Stimulated activated CD8-positive, alpha-beta memory T cell treated with anti-CD3 and anti-CD28 coated beads, Interleukin-4, amount 100 ng/mL, for 1 hour (primary cell): Measurements from ENCODE around the gene MATN1.

Experiments
- DNase-seq, 2 donors: peaks; one replicate each; pipeline ENCODE4 v3.0.0-alpha.2; 2020; ENCODE audit warnings: low read depth in 2 of 2, low spot score in 1 of 2

Gene MATN1

GRCh38 chr1:30745834-30746208, 22.4 kb upstream of the MATN1 start:
- no peak for DNase-seq

DNA sequence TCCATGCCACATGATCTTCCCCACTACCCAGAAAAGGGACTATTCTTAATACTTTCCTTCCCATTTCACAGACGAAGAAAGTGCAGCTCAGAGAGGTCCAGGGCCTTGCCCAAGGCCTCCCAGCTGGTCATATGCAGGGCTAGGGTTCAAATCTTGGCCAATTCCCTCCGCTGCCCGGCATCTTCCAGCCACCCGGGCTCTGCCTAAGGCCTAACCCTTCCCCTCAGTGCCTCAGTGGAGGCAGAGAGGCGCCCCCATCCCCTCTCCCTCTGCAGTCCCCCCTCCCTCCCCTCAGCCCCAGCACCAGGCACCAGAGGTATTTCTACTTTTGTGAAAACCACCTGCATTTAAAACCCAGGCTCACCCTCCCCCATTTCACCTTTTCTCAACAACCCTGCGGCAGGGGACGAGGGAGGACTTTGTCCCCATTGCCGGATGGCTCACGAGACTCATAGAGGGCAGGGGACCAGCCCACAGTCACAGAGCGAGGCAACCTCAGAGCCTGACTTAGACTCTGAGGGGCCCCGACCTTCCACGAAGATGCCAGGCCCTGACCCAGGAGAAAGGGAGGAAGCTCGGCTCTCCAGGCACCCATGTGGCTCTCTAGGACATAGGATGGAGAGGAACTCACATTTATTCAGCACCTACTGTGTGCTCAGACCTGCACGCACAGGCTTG, 21.9 kb upstream of the MATN1 start:
- DNase-seq = no peak

DNA sequence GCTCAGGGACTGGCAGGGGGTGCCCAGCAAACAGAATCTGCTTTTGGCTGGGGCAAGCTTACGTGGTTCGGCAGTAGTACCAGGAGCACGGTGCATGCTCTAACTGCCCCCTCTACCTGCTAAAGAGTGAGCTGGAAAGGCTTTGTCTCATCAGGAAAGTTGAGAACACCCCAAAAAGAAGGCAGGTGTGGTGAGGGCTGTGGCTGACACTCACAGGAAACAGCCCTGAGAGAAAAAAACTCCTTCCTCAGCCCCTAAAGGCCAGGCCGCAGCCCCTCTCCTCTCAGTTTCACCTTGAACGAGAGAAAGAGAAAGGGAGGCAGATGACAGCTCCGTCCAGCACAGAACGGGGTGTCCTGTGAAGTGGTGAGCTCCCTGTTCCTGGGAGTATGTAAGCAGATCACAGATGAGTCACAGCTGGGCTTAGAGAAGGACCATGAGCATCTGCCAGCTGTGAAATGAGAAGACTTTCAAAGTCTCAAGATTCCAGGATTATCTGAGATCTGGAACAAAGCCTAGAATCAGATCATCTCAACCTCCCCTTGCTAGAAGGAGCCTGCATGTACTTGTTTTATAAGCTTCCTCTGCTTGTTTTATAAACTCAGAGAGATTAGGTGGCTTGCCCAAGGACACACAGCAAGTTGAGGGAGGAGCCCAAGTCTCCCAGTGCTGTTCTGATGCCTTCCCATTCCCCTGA, 20.8 kb upstream of the MATN1 start:
- DNase-seq = no peak

DNA sequence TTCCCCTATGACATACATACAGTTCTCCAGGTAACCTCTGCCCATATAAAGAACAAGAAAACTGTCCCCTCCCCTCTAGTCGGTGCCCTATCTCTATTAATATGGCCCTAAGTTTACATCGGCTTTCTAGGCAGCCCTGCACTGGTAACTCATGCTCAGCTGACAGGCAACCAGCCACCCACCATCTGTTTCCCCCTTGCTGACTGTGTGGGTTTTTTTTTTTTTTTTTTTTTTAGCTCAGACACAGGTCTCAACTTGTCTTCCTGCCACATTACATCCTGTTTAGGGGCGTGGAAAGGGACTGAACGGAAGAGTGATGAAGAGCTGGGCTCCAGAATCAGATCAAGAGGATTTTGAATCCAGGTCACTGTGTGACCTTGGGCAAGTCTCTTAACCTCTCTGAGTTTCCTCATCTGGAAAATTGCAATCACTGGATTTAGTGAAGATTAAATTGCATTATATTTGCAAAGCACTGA, 20.2 kb upstream of the MATN1 start:
- peak in 1 of 2 donors; percentile 43 for DNase-seq

DNA sequence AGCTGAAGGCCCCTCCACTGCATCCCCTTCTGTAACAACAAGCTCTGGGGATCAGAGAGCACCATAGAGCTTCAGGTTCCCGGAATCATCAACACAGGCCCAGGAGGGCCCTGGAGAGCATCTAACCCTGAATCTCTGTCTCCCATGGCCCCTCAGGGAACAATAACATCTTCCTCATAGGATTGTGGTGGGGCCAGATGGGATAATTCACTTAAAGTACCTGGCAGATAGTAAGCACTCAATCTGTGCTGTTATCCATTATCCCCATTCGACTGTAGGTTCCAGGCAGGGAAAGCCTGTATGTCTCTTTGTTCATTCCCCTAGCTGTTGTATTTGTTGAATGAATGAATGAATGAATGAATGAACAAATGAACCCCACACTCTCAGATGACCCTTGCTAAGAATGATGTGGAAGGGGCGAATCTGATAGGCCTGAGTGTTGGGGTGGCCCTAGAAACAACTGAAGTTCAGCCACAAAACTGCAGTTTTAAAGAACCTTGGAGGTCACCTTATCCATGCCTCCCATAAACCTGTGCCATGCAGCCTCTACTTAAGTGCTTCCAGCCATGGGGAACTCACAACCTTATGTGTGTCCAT, 19.7 kb upstream of the MATN1 start:
- DNase-seq = no peak

- no peak for DNase-seq
Observed at GRCh38 chr1:30742300-30742962, 19.0 kb upstream of the MATN1 start.

- no peak for DNase-seq
Observed at GRCh38 chr1:30741239-30741894, 18.0 kb upstream of the MATN1 start.

- DNase-seq = no peak
Observed at GRCh38 chr1:30740251-30741238, 17.2 kb upstream of the MATN1 start.

- DNase-seq = no peak
Observed at GRCh38 chr1:30739601-30740000, 16.2 kb upstream of the MATN1 start.

DNA sequence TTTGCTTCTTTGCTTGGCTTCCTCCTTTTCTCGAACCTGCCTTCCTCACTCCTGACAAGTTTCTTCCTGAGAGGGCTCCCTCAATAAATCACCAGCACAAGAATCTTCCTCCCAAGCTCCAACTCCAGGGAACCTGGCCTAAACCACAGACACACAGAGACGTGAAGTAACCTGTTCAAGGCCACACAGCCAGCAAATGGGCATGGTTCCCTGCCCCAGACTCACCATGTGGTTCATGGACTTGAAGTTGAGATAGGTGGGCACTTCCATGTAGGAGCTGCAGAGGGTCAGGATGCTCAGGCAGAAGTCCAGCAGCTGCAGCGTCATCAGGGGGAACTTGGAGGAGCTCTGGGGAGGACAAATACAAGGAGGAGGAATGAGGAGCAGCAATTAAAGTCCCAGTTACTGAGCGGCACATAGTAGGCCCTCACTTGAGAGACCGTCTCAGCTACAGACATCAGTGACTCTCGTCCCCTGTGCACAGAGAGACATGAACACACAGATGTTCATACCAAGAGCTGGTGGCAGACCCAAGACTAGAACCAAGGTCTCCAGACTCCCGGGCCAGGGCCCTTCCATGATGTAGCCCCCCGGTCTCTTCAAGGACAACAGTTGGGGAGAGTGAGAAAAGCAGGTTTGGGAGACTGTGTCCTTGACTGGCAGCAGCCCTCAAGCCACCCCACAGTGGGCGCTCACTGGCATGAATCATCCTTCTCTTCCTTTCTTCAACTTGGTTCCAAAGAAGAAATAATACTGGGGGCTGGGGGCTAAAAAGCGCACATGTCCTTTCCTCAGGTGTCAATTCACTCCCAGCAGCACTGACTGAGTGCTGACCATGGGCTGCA, 15.6 kb upstream of the MATN1 start:
- DNase-seq = no peak

- no peak for DNase-seq
Observed at GRCh38 chr1:30738040-30738714, 14.8 kb upstream of the MATN1 start.

- no peak for DNase-seq
Observed at GRCh38 chr1:30737357-30738039, 14.1 kb upstream of the MATN1 start.

GRCh38 chr1:30735668-30736498, 12.5 kb upstream of the MATN1 start:
- DNase-seq = no peak

- no peak for DNase-seq
Observed at GRCh38 chr1:30735124-30735523, 11.7 kb upstream of the MATN1 start.

DNA sequence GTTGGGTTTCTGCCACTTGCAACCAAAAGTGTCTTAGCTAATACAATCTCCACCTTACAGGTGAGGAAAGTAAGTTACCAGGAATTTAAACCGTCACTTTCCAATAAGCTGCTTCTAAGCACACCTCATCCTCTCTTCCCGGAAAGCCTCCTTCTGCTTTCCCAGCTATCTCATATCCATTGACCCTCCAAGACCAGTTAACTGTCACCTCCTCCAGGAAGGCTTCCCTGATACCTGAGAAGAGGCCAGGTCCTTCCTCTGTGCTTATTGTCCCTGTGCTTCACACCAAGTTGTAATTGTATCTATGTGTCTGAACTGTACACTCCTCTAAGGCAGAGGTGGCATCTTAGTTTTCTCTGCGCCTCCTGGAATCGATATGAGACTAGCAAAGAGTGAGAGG, 11.2 kb upstream of the MATN1 start:
- no peak for DNase-seq

GRCh38 chr1:30734106-30734505, 10.7 kb upstream of the MATN1 start:
- no peak for DNase-seq

- no peak for DNase-seq
Observed at GRCh38 chr1:30733493-30733892, 10.1 kb upstream of the MATN1 start.
